A549 (cell line): ENCODE measurements around the gene CLCNKA. TPM values are rescaled to one million over a fixed set of nuclear protein-coding genes. Genes with fewer than 3 reads are reported as not detected.

Experiments used
- ATAC-seq, 2 experiments: fragments of 200-7000 bp in 1 of 2; fragments of >200 bp in 1 of 2; cut with Nextera tagmentation in 1 of 2; cut with Tn5 transposase in 1 of 2; 3 replicates each; pipeline versions ENCODE4 v1.8.0 to v1.9.1; 2018 to 2020; ENCODE audit warnings: mild to moderate bottlenecking in 1 of 2, moderate library complexity in 1 of 2
- CTCF ChIA-PET: fragments of 300-600 bp; sonication (Branson Sonifier 250); formaldehyde crosslinking; extraction: SDS; loops from one replicate; lab custom pipeline; 2021; ENCODE audit warnings: antibody characterized with exemption, inconsistent platforms; lab: Yijun Ruan, JAX
- POLR2A ChIA-PET: fragments of 350-600 bp; formaldehyde crosslinking; extraction: SDS; loops from one replicate; lab custom pipeline; 2021; ENCODE audit warnings: antibody characterized with exemption, inconsistent platforms; lab: Yijun Ruan, JAX
- DNase-seq, 2 experiments: peaks; one replicate each; pipeline versions ENCODE4 v3.0.0 to v3.0.0-alpha.2; 2011 to 2016; ENCODE audit warnings: low read depth in 1 of 2, low spot score in 1 of 2
- FAIRE-seq: peaks from 2 replicates; lab custom pipeline; 2011; peaks lifted over from hg19 to GRCh38; lab: Jason Lieb, UNC
- H3K27ac ChIP-seq, 2 experiments: fragments of >200 bp; sonication (Bioruptor Twin); formaldehyde crosslinking; 3 replicates each; pipeline ENCODE4 v1.5.1; 2016 to 2017
- H3K4me1 ChIP-seq: fragments of >200 bp; sonication (Bioruptor Twin); formaldehyde crosslinking; 3 replicates; pipeline ENCODE4 v1.6.1; 2016
- H3K4me2 ChIP-seq: fragments of >200 bp; sonication (Bioruptor Twin); formaldehyde crosslinking; 3 replicates; pipeline ENCODE4 v1.6.1; 2016
- H3K4me3 ChIP-seq: fragments of >200 bp; sonication (Bioruptor Twin); formaldehyde crosslinking; 3 replicates; pipeline ENCODE4 v1.5.1; 2016
- H3K9me3 ChIP-seq: fragments of >200 bp; sonication (Bioruptor Twin); formaldehyde crosslinking; 3 replicates; pipeline ENCODE4 v1.6.1; 2016
- CHD4 ChIP-seq: fragments of 200-600 bp; sonication (generic); IDR thresholded peaks from 2 replicates; pipeline ENCODE4 v1.6.1; 2016; ENCODE audit warnings: antibody characterized with exemption, mild to moderate bottlenecking, borderline replicate concordance
- EHMT2 ChIP-seq: fragments of 200-600 bp; sonication (generic); IDR thresholded peaks from 2 replicates; pipeline ENCODE4 v1.6.1; 2016; ENCODE audit warnings: antibody characterized with exemption, low read depth, mild to moderate bottlenecking, moderate library complexity
- ESRRA ChIP-seq: fragments of 150-350 bp; IDR thresholded peaks from 2 replicates; pipeline ENCODE4 v1.6.1; 2014; ENCODE audit warnings: mild to moderate bottlenecking, low read length, borderline replicate concordance
- FOSL2 ChIP-seq, 2 experiments: fragments of 450-650 bp in 1 of 2; fragments of >200 bp in 1 of 2; sonication (Bioruptor Twin) in 1 of 2; formaldehyde crosslinking; IDR thresholded peaks; 2 replicates each; pipeline versions ENCODE4 v1.5.0 to v1.6.1; 2016 to 2020; ENCODE audit warnings: mild to moderate bottlenecking in 1 of 2, moderate library complexity in 1 of 2
- JUN ChIP-seq, 2 experiments: fragments of >200 bp; sonication (Bioruptor Twin); formaldehyde crosslinking; IDR thresholded peaks; 2 replicates in 1 of 2; 3 replicates in 1 of 2; pipeline ENCODE4 v1.6.1; 2016 to 2017
- KDM1A ChIP-seq: fragments of 200-600 bp; sonication (generic); IDR thresholded peaks from 2 replicates; pipeline ENCODE4 v1.6.1; 2016; ENCODE audit warnings: low read depth, mild to moderate bottlenecking
- MYC ChIP-seq: IDR thresholded peaks from 2 replicates; pipeline ENCODE4 v1.6.1; 2012; ENCODE audit warnings: mild to moderate bottlenecking, inconsistent platforms, low read length, improper control_type of control experiment, borderline replicate concordance
- POLR2A ChIP-seq: IDR thresholded peaks from 2 replicates; pipeline ENCODE4 v1.6.1; 2012; ENCODE audit warnings: mild to moderate bottlenecking, low read length
- RNF2 ChIP-seq: fragments of 200-600 bp; sonication (generic); IDR thresholded peaks from 2 replicates; pipeline ENCODE4 v1.6.1; 2016; ENCODE audit warnings: low read depth, mild to moderate bottlenecking, antibody characterized with exemption, moderate library complexity, borderline replicate concordance
- SREBF2 ChIP-seq: fragments of 450-650 bp; IDR thresholded peaks from 2 replicates; pipeline ENCODE4 v1.6.1; 2014; ENCODE audit warnings: mild to moderate bottlenecking, moderate library complexity
- TFCP2L1 ChIP-seq: fragments of 250-450 bp; sonication (Bioruptor Pico); IDR thresholded peaks from 2 replicates; pipeline ENCODE4 v1.5.0; 2021; ENCODE audit warnings: mild to moderate bottlenecking
- TP53 ChIP-seq: fragments of 250-450 bp; sonication (Bioruptor Pico); IDR thresholded peaks from 2 replicates; pipeline ENCODE4 v1.5.0; 2021; ENCODE audit warnings: mild to moderate bottlenecking, moderate library complexity
- ZFP36 ChIP-seq: fragments of 450-650 bp; IDR thresholded peaks from 2 replicates; pipeline ENCODE4 v1.6.1; 2014; ENCODE audit warnings: borderline replicate concordance; ENCODE audit not compliant: partially characterized antibody
- ZSCAN20 ChIP-seq: fragments of 250-450 bp; sonication (Bioruptor Pico); IDR thresholded peaks from 2 replicates; pipeline ENCODE4 v1.8.0; 2022; ENCODE audit warnings: mild to moderate bottlenecking, moderate library complexity
- WGBS: methylation state at CpG from one replicate; pipeline ENCODE4 v1.1.6; 2017; ENCODE audit errors: missing lambda C conversion rate; 5-methylcytosine and 5-hydroxymethylcytosine counted together
- polyA plus RNA-seq, 4 experiments: library from polyadenylated mRNA; depleted of rRNA in 3 of 4; stranded (reverse); fragments of >200 nt; fragmentation: RNase III in 1 of 4; extraction: RNeasy Plus Mini Kit Qiagen cat#74134 plus additional on column Dnase treatment in 1 of 4; gene quantifications; 2 replicates in 3 of 4; 3 replicates in 1 of 4; pipeline ENCODE4 v1.2.3, GENCODE V29; 2011 to 2017
- TF ChIP-seq, protein P1 (sequence below): fragments of >200 bp; sonication (Bioruptor Twin); formaldehyde crosslinking; IDR thresholded peaks from 3 replicates; pipeline ENCODE4 v1.6.1; 2016
- TF ChIP-seq, protein P2 (sequence below): fragments of 250-450 bp; sonication (Bioruptor Pico); IDR thresholded peaks from 2 replicates; pipeline ENCODE4 v1.5.0; 2021; ENCODE audit warnings: mild to moderate bottlenecking, moderate library complexity, borderline replicate concordance
- TF ChIP-seq, protein P3 (sequence below): fragments of 150-350 bp; IDR thresholded peaks from 2 replicates; pipeline ENCODE4 v1.6.1; 2014; ENCODE audit warnings: low read depth, mild to moderate bottlenecking, low read length
- TF ChIP-seq, protein P4 (sequence below): fragments of >200 bp; sonication (Bioruptor Twin); formaldehyde crosslinking; IDR thresholded peaks from 2 replicates; pipeline ENCODE4 v1.6.1; 2016

CLCNKA gene
- polyA plus RNA-seq, 2 of the 4 experiments (the other 2 are of a cell fraction), result 0.06 TPM; not detected in 1

DNA sequence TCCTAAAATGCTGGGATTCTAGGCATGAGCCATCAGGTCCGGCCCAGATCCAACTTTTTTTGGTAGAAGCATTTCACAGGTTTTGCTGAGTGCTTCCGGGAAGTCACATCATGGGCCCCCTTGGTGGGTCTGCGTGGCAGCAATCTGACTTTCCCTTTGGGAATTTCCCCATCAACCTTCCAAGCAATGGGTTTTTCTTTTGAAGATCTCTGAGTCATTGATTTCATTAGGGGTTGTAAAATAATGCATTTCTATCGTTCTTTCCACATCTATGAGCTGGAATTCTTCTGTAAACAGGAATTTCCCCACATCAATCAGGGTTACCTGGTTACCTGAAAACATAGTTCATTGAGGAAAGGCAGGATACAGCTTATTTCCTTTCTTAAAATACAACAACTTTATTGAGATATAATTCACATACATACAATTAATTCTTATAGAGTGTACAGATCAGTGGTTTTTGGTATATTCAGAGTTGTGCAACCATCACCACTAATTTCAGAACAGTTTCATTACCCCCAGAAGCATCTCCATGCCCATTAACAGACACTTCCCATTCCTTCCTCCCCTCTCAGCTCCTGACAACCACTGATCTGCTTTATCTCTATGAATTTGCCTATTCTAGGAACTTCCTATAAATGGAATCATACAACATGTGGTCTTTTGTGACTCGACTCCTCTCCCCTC lies 36.1 kb upstream of the CLCNKA start:
- Histone ChIP-seq H3K4me2 (no peak overlapping the region), H3K27ac (no peak overlapping the region), H3K9me3 (peaks cover 8% of the 10 kb centered on the region; the same call in 1 of the 3 replicates), H3K4me3 (no peak overlapping the region), H3K4me1 (no peaks in the 10 kb centered on the region)
- 41% methylated on average over 5 of the region's 5 CpGs for WGBS
- CTCF ChIA-PET, result interaction anchor here (0.9 kb wide), 1 partner anchor 24 kb away, joined by 3 read pairs; no protein-coding TSS in a partner anchor
- ATAC-seq, result no peak
- no peak for DNase-seq
- no peak for TF ChIP-seq TFCP2L1
- no peak for FAIRE-seq
- POLR2A ChIA-PET, result no interaction called here

DNA sequence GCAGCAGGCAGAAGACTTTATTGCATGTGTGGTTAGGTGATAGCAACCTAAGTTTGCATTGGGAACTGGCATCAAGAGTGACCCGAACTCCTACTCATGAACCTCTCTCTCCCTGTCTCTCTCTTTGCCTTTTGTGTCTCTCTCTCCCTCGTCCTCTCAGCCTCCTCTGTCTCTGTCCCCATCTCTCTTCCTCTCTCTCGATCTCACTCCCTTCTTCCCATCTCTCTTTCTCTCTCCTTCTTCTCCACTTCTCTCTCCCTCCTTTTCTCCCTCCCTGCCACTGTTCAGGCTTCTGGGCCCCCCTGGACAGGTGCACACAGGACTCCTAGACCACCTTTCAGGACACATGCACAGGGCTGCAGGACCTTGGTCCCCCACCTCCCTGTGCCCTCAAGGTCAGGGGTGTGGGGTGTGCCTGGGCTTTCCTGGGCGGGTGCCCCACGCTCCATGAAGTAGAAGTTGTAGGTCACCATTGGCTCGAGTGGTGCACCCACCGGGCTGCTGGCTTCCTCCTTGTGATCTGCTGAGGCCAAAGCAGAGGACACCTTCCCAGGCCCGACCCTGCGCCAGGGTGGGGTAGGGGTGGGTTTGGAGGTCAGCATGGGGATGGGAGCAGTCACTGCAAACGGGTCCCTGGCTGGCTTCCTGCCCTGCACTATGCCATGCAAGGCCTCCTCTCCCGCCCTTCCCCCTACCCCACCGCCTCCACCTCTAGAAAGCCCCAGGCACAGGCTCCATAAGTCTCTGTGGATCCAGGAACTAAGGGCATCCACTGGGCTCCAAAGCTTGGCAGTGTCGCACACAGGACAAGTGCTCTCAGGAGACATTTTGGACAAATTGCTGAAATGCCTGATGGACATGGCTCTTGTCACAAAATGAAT lies 32.7 kb upstream of the CLCNKA start:
- 72% methylated on average over 10 of the region's 13 CpGs for WGBS
- CTCF ChIA-PET, result no interaction called here
- H3K4me1 ChIP-seq, result no peaks in the 10 kb centered on the region
- no peaks in the 10 kb centered on the region for H3K9me3 ChIP-seq
- DNase-seq (no peak), FAIRE-seq (no peak), ATAC-seq (no peak)
- H3K4me3 ChIP-seq, result no peak overlapping the region
- POLR2A ChIA-PET, result no interaction called here
- H3K27ac ChIP-seq, result no peak overlapping the region
- H3K4me2 ChIP-seq, result no peak overlapping the region
- TF ChIP-seq ESRRA (no peak), CHD4 (no peak), EHMT2 (no peak), TP53 (CRISPR knock-in tag) (no peak), SREBF2 (no peak), POLR2A (no peak), ZFP36 (no peak), KDM1A (no peak), JUN (IDR thresholded peaks at IDR 0.05) (no peak), MYC (no peak), RNF2 (no peak), FOSL2 (IDR thresholded peaks at IDR 0.05) (no peak), FOSL2 (CRISPR knock-in tag; IDR thresholded peaks at IDR 0.05) (no peak), ZSCAN20 (CRISPR knock-in tag) (no peak)
- TF ChIP-seq, protein P1, sequence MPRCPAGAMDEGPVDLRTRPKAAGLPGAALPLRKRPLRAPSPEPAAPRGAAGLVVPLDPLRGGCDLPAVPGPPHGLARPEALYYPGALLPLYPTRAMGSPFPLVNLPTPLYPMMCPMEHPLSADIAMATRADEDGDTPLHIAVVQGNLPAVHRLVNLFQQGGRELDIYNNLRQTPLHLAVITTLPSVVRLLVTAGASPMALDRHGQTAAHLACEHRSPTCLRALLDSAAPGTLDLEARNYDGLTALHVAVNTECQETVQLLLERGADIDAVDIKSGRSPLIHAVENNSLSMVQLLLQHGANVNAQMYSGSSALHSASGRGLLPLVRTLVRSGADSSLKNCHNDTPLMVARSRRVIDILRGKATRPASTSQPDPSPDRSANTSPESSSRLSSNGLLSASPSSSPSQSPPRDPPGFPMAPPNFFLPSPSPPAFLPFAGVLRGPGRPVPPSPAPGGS, result no peak
- TF ChIP-seq, protein P2, sequence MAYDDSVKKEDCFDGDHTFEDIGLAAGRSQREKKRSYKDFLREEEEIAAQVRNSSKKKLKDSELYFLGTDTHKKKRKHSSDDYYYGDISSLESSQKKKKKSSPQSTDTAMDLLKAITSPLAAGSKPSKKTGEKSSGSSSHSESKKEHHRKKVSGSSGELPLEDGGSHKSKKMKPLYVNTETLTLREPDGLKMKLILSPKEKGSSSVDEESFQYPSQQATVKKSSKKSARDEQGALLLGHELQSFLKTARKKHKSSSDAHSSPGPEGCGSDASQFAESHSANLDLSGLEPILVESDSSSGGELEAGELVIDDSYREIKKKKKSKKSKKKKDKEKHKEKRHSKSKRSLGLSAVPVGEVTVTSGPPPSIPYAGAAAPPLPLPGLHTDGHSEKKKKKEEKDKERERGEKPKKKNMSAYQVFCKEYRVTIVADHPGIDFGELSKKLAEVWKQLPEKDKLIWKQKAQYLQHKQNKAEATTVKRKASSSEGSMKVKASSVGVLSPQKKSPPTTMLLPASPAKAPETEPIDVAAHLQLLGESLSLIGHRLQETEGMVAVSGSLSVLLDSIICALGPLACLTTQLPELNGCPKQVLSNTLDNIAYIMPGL, result no peak
- TF ChIP-seq, protein P3, sequence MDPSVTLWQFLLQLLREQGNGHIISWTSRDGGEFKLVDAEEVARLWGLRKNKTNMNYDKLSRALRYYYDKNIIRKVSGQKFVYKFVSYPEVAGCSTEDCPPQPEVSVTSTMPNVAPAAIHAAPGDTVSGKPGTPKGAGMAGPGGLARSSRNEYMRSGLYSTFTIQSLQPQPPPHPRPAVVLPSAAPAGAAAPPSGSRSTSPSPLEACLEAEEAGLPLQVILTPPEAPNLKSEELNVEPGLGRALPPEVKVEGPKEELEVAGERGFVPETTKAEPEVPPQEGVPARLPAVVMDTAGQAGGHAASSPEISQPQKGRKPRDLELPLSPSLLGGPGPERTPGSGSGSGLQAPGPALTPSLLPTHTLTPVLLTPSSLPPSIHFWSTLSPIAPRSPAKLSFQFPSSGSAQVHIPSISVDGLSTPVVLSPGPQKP, result no peak
- TF ChIP-seq, protein P4, sequence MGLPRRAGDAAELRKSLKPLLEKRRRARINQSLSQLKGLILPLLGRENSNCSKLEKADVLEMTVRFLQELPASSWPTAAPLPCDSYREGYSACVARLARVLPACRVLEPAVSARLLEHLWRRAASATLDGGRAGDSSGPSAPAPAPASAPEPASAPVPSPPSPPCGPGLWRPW, result no peak
